MM.1S (cell line): Measurements from ENCODE around the gene XYLT1.

Experiments
- DNase-seq: peaks from one replicate; pipeline ENCODE4 v3.0.0-alpha.2; 2015
- H2AFZ ChIP-seq: fragments of 300-600 bp; sonication (generic); 2 replicates; pipeline ENCODE4 v1.6.0; 2016; ENCODE audit warnings: antibody characterized with exemption, low read length
- H3F3A ChIP-seq: fragments of 300-600 bp; sonication (generic); 2 replicates; pipeline ENCODE4 v1.6.1; 2016; ENCODE audit warnings: mild to moderate bottlenecking, antibody characterized with exemption, low read length, moderate library complexity, mixed read lengths; ENCODE audit not compliant: insufficient read depth
- H3K27ac ChIP-seq: fragments of 300-600 bp; sonication (generic); 2 replicates; pipeline ENCODE4 v1.5.1; 2016; ENCODE audit warnings: mild to moderate bottlenecking, low read length
- H3K27me3 ChIP-seq: fragments of 300-600 bp; sonication (generic); replicated peaks from 2 replicates; pipeline ENCODE4 v1.6.0; 2016; ENCODE audit warnings: low read length; ENCODE audit not compliant: insufficient read depth
- H3K36me3 ChIP-seq: fragments of 300-600 bp; sonication (generic); replicated peaks from 2 replicates; pipeline ENCODE4 v1.6.1; 2016; ENCODE audit warnings: mild to moderate bottlenecking, low read length, mixed read lengths; ENCODE audit not compliant: insufficient read depth
- H3K4me1 ChIP-seq: fragments of 300-600 bp; sonication (generic); 2 replicates; pipeline ENCODE4 v1.6.1; 2016; ENCODE audit warnings: low read length, mixed read lengths
- H3K4me2 ChIP-seq: fragments of 300-600 bp; sonication (generic); 2 replicates; pipeline ENCODE4 v1.6.0; 2016; ENCODE audit warnings: low read depth, low read length
- H3K4me3 ChIP-seq: fragments of 300-600 bp; sonication (generic); 2 replicates; pipeline ENCODE4 v1.5.1; 2016; ENCODE audit warnings: low read length, mixed read lengths
- H3K79me2 ChIP-seq: fragments of 300-600 bp; sonication (generic); 2 replicates; pipeline ENCODE4 v1.6.1; 2016; ENCODE audit warnings: mixed run types, low read length, mixed read lengths
- H3K9ac ChIP-seq: fragments of 300-600 bp; sonication (generic); 2 replicates; pipeline ENCODE4 v1.6.1; 2016; ENCODE audit warnings: low read length, mixed read lengths
- H3K9me2 ChIP-seq: fragments of 300-600 bp; sonication (generic); replicated peaks from 2 replicates; pipeline ENCODE4 v1.6.1; 2016; ENCODE audit warnings: mild to moderate bottlenecking, low read length, mixed read lengths; ENCODE audit not compliant: insufficient read depth
- H3K9me3 ChIP-seq: fragments of 300-600 bp; sonication (generic); replicated peaks from 2 replicates; pipeline ENCODE4 v1.6.1; 2016; ENCODE audit warnings: mild to moderate bottlenecking, low read length, mixed read lengths; ENCODE audit not compliant: insufficient read depth
- H4K20me1 ChIP-seq: fragments of 300-600 bp; sonication (generic); 2 replicates; pipeline ENCODE4 v1.6.1; 2016; ENCODE audit warnings: mild to moderate bottlenecking, low read length, moderate library complexity, mixed read lengths; ENCODE audit not compliant: insufficient read depth
- EZH2 ChIP-seq: fragments of 300-600 bp; sonication (generic); optimal IDR thresholded peaks from 2 replicates; pipeline ENCODE3; 2017; ENCODE audit warnings: low read depth, mild to moderate bottlenecking, antibody characterized with exemption, low read length, mixed read lengths
- EZH2phosphoT487 ChIP-seq: fragments of 300-600 bp; sonication (generic); IDR thresholded peaks from 2 replicates; pipeline ENCODE4 v1.6.1; 2018; ENCODE audit warnings: antibody characterized with exemption, low read length
- TF ChIP-seq, protein P1 (sequence below): fragments of 300-600 bp; sonication (generic); IDR thresholded peaks from 2 replicates; pipeline ENCODE4 v1.5.1; 2016; ENCODE audit warnings: antibody characterized with exemption, low read length, mixed read lengths

XYLT1 gene

GRCh38 chr16:17346621-17347569, 123.9 kb downstream of the XYLT1 start:
- H3K4me1 ChIP-seq: peaks cover 57% of the 10 kb centered on the region
- H3K9ac ChIP-seq: peak overlapping the region; percentile 39
- peaks cover 36% of the 10 kb centered on the region for H3K79me2 ChIP-seq
- TF ChIP-seq EZH2phosphoT487 (no peak), EZH2 (no peak)
- TF ChIP-seq, protein P1, sequence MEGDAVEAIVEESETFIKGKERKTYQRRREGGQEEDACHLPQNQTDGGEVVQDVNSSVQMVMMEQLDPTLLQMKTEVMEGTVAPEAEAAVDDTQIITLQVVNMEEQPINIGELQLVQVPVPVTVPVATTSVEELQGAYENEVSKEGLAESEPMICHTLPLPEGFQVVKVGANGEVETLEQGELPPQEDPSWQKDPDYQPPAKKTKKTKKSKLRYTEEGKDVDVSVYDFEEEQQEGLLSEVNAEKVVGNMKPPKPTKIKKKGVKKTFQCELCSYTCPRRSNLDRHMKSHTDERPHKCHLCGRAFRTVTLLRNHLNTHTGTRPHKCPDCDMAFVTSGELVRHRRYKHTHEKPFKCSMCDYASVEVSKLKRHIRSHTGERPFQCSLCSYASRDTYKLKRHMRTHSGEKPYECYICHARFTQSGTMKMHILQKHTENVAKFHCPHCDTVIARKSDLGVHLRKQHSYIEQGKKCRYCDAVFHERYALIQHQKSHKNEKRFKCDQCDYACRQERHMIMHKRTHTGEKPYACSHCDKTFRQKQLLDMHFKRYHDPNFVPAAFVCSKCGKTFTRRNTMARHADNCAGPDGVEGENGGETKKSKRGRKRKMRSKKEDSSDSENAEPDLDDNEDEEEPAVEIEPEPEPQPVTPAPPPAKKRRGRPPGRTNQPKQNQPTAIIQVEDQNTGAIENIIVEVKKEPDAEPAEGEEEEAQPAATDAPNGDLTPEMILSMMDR: no peak
- peak overlapping the region; percentile 88 for H3K27ac ChIP-seq
- H3K4me3 ChIP-seq: peak overlapping the region; percentile 12; the same call in 1 of the 2 replicates
- no peaks in the 10 kb centered on the region for H3K9me2 ChIP-seq
- peak overlapping the region; percentile 6 for H2AFZ ChIP-seq
- H3K9me3 ChIP-seq: no peaks in the 10 kb centered on the region
- H3K27me3 ChIP-seq: no peaks in the 10 kb centered on the region
- DNase-seq: peak; percentile 79
- peak overlapping the region; percentile 55 for H3K4me2 ChIP-seq
- H3F3A ChIP-seq: peaks cover 24% of the 10 kb centered on the region
- no peaks in the 10 kb centered on the region for H4K20me1 ChIP-seq
- no peaks in the 10 kb centered on the region for H3K36me3 ChIP-seq

GRCh38 chr16:17345043-17345442, 125.7 kb downstream of the XYLT1 start:
- H3K4me2 ChIP-seq: no peak overlapping the region
- H3K36me3 ChIP-seq: no peaks in the 10 kb centered on the region
- peaks cover 24% of the 10 kb centered on the region for H3F3A ChIP-seq
- no peak for DNase-seq
- no peaks in the 10 kb centered on the region for H3K9me3 ChIP-seq
- peaks cover 45% of the 10 kb centered on the region for H3K79me2 ChIP-seq
- no peaks in the 10 kb centered on the region for H3K9me2 ChIP-seq
- no peaks in the 10 kb centered on the region for H3K27me3 ChIP-seq
- no peak overlapping the region for H2AFZ ChIP-seq
- TF ChIP-seq, protein P1: no peak
- no peak for TF ChIP-seq EZH2phosphoT487
- TF ChIP-seq EZH2: no peak
- H4K20me1 ChIP-seq: no peaks in the 10 kb centered on the region
- H3K4me1 ChIP-seq: peaks cover 75% of the 10 kb centered on the region
- no peak overlapping the region for H3K27ac ChIP-seq
- no peak overlapping the region for H3K4me3 ChIP-seq
- H3K9ac ChIP-seq: no peak overlapping the region

- Histone ChIP-seq H2AFZ (no peak overlapping the region), H3F3A (peaks cover 24% of the 10 kb centered on the region), H3K4me3 (no peak overlapping the region), H3K9me3 (no peaks in the 10 kb centered on the region), H3K4me2 (peak overlapping the region; percentile 22; the same call in 1 of the 2 replicates), H4K20me1 (no peaks in the 10 kb centered on the region), H3K9ac (0 out of 2 replicates have a peak overlapping the region, but pooled peaks have one; percentile 34), H3K9me2 (no peaks in the 10 kb centered on the region), H3K27ac (peak overlapping the region; percentile 86), H3K36me3 (no peaks in the 10 kb centered on the region), H3K4me1 (peaks cover 69% of the 10 kb centered on the region), H3K27me3 (no peaks in the 10 kb centered on the region), H3K79me2 (peaks cover 48% of the 10 kb centered on the region)
- DNase-seq: no peak
- no peak for TF ChIP-seq EZH2
- TF ChIP-seq, protein P1: no peak
Observed at GRCh38 chr16:17343728-17344127, 127.0 kb downstream of the XYLT1 start.
